Stomach (tissue), 4 donors: ENCODE results near the gene CDC73.

Source experiments
- EP300 ChIP-seq: sonication (generic); formaldehyde crosslinking; IDR thresholded peaks from one replicate; pipeline ENCODE4 v1.6.1; 2017; ENCODE audit warnings: antibody characterized with exemption
- POLR2AphosphoS5 ChIP-seq, 3 donors: sonication (generic); formaldehyde crosslinking; IDR thresholded peaks; one replicate each; pipeline ENCODE4 v1.6.1; 2016; ENCODE audit warnings: antibody characterized with exemption in 3 of 3
- TF ChIP-seq, protein P1 (sequence below), 7 experiments: fragments of 450-650 bp in 4 of 7; fragments of 200-600 bp in 3 of 7; sonication (generic) in 3 of 7; IDR thresholded peaks; one replicate each; pipeline ENCODE4 v1.5.1; 2016 to 2019; ENCODE audit warnings: antibody characterized with exemption in 7 of 7, control low read depth in 2 of 7, mild to moderate bottlenecking in 1 of 7

DNA sequence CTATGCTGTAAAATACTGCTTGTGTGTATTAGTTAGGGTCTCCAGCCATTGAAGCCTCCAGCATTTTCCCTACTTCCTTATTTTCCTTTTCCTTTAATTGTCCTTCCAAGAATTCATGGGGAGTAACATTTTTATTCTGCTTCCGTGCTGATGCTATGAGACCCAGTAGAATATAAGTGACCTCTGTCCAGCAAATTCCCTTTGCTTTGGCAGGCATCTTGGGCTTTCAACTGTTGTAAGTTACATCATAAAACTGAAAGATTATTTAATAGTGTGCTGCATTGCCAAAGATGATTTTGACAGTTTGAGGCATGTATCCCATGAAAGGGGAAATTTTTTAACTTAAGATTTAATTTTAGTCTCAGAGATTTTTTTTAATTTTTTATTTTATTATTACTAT is 112.7 kb downstream of the CDC73 start:
- TF ChIP-seq, protein P1, sequence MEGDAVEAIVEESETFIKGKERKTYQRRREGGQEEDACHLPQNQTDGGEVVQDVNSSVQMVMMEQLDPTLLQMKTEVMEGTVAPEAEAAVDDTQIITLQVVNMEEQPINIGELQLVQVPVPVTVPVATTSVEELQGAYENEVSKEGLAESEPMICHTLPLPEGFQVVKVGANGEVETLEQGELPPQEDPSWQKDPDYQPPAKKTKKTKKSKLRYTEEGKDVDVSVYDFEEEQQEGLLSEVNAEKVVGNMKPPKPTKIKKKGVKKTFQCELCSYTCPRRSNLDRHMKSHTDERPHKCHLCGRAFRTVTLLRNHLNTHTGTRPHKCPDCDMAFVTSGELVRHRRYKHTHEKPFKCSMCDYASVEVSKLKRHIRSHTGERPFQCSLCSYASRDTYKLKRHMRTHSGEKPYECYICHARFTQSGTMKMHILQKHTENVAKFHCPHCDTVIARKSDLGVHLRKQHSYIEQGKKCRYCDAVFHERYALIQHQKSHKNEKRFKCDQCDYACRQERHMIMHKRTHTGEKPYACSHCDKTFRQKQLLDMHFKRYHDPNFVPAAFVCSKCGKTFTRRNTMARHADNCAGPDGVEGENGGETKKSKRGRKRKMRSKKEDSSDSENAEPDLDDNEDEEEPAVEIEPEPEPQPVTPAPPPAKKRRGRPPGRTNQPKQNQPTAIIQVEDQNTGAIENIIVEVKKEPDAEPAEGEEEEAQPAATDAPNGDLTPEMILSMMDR (IDR thresholded peaks at IDR 0.05), result no peak
- no peak for TF ChIP-seq EP300
- TF ChIP-seq POLR2AphosphoS5 (IDR thresholded peaks at IDR 0.05), result no peak
